AG09309 (cell line): ENCODE data around the gene SEPTIN8.

Source experiments
- DNase-seq: peaks from one replicate; pipeline ENCODE4 v3.0.0-alpha.2; 2010; ENCODE audit warnings: low read depth
- H3K4me3 ChIP-seq: 2 replicates; pipeline ENCODE4 v1.5.1; 2011; ENCODE audit warnings: mild to moderate bottlenecking, low read depth, low read length, moderate library complexity; ENCODE audit not compliant: control insufficient read depth
- CTCF ChIP-seq: IDR thresholded peaks from 2 replicates; pipeline ENCODE4 v1.5.1; 2011; ENCODE audit warnings: mild to moderate bottlenecking, low read depth, low read length, inconsistent platforms; ENCODE audit not compliant: insufficient read depth, control insufficient read depth; ENCODE audit errors: missing control alignments

The SEPTIN8 gene

GRCh38 chr5:132733499-132734148 is 43.4 kb downstream of the SEPTIN8 start:
- DNase-seq, result no peak
- no peak overlapping the region for H3K4me3 ChIP-seq
- no peak for TF ChIP-seq CTCF

- no peak for DNase-seq
- H3K4me3 ChIP-seq, result no peak overlapping the region
- no peak for TF ChIP-seq CTCF
Observed at GRCh38 chr5:132729896-132730295, 47.1 kb downstream of the SEPTIN8 start.

GRCh38 chr5:132725745-132726144 is 51.3 kb downstream of the SEPTIN8 start:
- no peak for TF ChIP-seq CTCF
- no peak for DNase-seq
- no peak overlapping the region for H3K4me3 ChIP-seq

- no peak for TF ChIP-seq CTCF
- no peak for DNase-seq
- no peak overlapping the region for H3K4me3 ChIP-seq
Observed at GRCh38 chr5:132718544-132719312, 58.3 kb downstream of the SEPTIN8 start.

- H3K4me3 ChIP-seq, result no peak overlapping the region
- peak; percentile 25 for TF ChIP-seq CTCF
- no peak for DNase-seq
Observed at GRCh38 chr5:132714456-132715307, 62.4 kb downstream of the SEPTIN8 start.

GRCh38 chr5:132708645-132709044 is 68.4 kb downstream of the SEPTIN8 start:
- no peak overlapping the region for H3K4me3 ChIP-seq
- no peak for DNase-seq
- TF ChIP-seq CTCF, result no peak
